Fibroblast of lung (primary cell): ENCODE data around the gene MRPS25.

Source experiments
- CTCF ChIP-seq, 2 donors: IDR thresholded peaks in 1 of 2; conservative IDR thresholded peaks in 1 of 2; 1 replicate in 1 of 2; 2 replicates in 1 of 2; pipeline ENCODE4 v1.5.1; 2011 to 2012; ENCODE audit warnings: low read length in 2 of 2, control low read depth in 1 of 2, inconsistent platforms in 1 of 2, low read depth in 1 of 2, mild to moderate bottlenecking in 1 of 2
- EZH2 ChIP-seq: IDR thresholded peaks from 2 replicates; pipeline ENCODE4 v1.5.1; 2012; ENCODE audit warnings: low read length, control low read depth, mild to moderate bottlenecking; ENCODE audit errors: missing control alignments

- TF ChIP-seq CTCF (conservative IDR thresholded peaks at IDR 0.05 in 1 of 2, IDR thresholded peaks at IDR 0.05 in 1 of 2; ENCODE audit: low read depth in 1 of 2, low read length in 2 of 2) = no peak
- TF ChIP-seq EZH2 = no peak
Observed at GRCh38 chr3:15044326-15044725, 20.8 kb downstream of the MRPS25 start.
